Measurements from ENCODE around the gene ATP2B3. TPM values are rescaled to one million over a fixed set of nuclear protein-coding genes. Genes with fewer than 3 reads are reported as not detected.

Gene ATP2B3
- total and polyA plus RNA-seq, 2 experiments from 2014 or later = 0.17 TPM; not detected in 1

GRCh38 chrX:153523269-153523668, 5.8 kb downstream of the ATP2B3 start:
- peaks cover 21% of the 10 kb centered on the region for H3K27me3 Mint-ChIP-seq (ENCODE audit: insufficient read depth, low read depth, poor library complexity)
- no peaks in the 10 kb centered on the region for H3K4me1 Mint-ChIP-seq
- Histone ChIP-seq H4K20me1 (replicated peaks; ENCODE audit: insufficient read depth) (no peaks in the 10 kb centered on the region), H3K4me1 (ENCODE audit: insufficient read depth) (no peaks in the 10 kb centered on the region), H3K79me2 (replicated peaks; ENCODE audit: insufficient read depth) (no peaks in the 10 kb centered on the region), H3K27ac (ENCODE audit: low read depth) (no peak overlapping the region), H3K27me3 (ENCODE audit: insufficient read depth) (peaks cover 12% of the 10 kb centered on the region), H3K36me3 (ENCODE audit: insufficient read depth) (no peaks in the 10 kb centered on the region), H3K4me2 (no peak overlapping the region), H3F3A (replicated peaks; ENCODE audit: low read depth) (no peaks in the 10 kb centered on the region), H3K9me2 (ENCODE audit: insufficient read depth) (no peaks in the 10 kb centered on the region), H2AFZ (no peak overlapping the region), H3K4me3 (no peak overlapping the region)
- H3K4me3 Mint-ChIP-seq = no peak overlapping the region
- TF ChIP-seq ZNF331 (CRISPR knock-in tag; IDR thresholded peaks at IDR 0.05; ENCODE audit: low read depth) (no peak), EZH2phosphoT487 (IDR thresholded peaks at IDR 0.05; ENCODE audit: unreplicated experiment) (no peak), STAT1 (IDR thresholded peaks at IDR 0.05; ENCODE audit: unreplicated experiment) (no peak), ETS1 (IDR thresholded peaks at IDR 0.05) (no peak), CREB1 (CRISPR knock-in tag; IDR thresholded peaks at IDR 0.05; ENCODE audit: low read depth) (no peak), ZNF114 (CRISPR knock-in tag; IDR thresholded peaks at IDR 0.05) (no peak), NANOG (IDR thresholded peaks at IDR 0.05; ENCODE audit: borderline replicate concordance) (no peak), POLR2AphosphoS5 (IDR thresholded peaks at IDR 0.05; ENCODE audit: low read depth) (no peak), JUNB (IDR thresholded peaks at IDR 0.05; ENCODE audit: unreplicated experiment) (no peak), ZNF462 (CRISPR knock-in tag; IDR thresholded peaks at IDR 0.05) (no peak), EZH2 (IDR thresholded peaks at IDR 0.05; ENCODE audit: low read depth, unreplicated experiment) (no peak)
- TF ChIP-seq, protein P1, sequence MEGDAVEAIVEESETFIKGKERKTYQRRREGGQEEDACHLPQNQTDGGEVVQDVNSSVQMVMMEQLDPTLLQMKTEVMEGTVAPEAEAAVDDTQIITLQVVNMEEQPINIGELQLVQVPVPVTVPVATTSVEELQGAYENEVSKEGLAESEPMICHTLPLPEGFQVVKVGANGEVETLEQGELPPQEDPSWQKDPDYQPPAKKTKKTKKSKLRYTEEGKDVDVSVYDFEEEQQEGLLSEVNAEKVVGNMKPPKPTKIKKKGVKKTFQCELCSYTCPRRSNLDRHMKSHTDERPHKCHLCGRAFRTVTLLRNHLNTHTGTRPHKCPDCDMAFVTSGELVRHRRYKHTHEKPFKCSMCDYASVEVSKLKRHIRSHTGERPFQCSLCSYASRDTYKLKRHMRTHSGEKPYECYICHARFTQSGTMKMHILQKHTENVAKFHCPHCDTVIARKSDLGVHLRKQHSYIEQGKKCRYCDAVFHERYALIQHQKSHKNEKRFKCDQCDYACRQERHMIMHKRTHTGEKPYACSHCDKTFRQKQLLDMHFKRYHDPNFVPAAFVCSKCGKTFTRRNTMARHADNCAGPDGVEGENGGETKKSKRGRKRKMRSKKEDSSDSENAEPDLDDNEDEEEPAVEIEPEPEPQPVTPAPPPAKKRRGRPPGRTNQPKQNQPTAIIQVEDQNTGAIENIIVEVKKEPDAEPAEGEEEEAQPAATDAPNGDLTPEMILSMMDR (conservative IDR thresholded peaks at IDR 0.05; ENCODE audit: low read depth in 2 of 2) = no peak
- TF ChIP-seq, protein P2, sequence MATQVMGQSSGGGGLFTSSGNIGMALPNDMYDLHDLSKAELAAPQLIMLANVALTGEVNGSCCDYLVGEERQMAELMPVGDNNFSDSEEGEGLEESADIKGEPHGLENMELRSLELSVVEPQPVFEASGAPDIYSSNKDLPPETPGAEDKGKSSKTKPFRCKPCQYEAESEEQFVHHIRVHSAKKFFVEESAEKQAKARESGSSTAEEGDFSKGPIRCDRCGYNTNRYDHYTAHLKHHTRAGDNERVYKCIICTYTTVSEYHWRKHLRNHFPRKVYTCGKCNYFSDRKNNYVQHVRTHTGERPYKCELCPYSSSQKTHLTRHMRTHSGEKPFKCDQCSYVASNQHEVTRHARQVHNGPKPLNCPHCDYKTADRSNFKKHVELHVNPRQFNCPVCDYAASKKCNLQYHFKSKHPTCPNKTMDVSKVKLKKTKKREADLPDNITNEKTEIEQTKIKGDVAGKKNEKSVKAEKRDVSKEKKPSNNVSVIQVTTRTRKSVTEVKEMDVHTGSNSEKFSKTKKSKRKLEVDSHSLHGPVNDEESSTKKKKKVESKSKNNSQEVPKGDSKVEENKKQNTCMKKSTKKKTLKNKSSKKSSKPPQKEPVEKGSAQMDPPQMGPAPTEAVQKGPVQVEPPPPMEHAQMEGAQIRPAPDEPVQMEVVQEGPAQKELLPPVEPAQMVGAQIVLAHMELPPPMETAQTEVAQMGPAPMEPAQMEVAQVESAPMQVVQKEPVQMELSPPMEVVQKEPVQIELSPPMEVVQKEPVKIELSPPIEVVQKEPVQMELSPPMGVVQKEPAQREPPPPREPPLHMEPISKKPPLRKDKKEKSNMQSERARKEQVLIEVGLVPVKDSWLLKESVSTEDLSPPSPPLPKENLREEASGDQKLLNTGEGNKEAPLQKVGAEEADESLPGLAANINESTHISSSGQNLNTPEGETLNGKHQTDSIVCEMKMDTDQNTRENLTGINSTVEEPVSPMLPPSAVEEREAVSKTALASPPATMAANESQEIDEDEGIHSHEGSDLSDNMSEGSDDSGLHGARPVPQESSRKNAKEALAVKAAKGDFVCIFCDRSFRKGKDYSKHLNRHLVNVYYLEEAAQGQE (IDR thresholded peaks at IDR 0.05; ENCODE audit: unreplicated experiment) = no peak
- no peak overlapping the region for H3K27ac Mint-ChIP-seq
- no peaks in the 10 kb centered on the region for H3K9me3 Mint-ChIP-seq
- no peaks in the 10 kb centered on the region for H3K36me3 Mint-ChIP-seq (ENCODE audit: low read depth)
- no peak for DNase-seq (ENCODE audit: low spot score)
- no peak for ATAC-seq

Measured in GM23338 (cell line).